ENCODE results near the gene KDM2A.

Gene KDM2A

DNA sequence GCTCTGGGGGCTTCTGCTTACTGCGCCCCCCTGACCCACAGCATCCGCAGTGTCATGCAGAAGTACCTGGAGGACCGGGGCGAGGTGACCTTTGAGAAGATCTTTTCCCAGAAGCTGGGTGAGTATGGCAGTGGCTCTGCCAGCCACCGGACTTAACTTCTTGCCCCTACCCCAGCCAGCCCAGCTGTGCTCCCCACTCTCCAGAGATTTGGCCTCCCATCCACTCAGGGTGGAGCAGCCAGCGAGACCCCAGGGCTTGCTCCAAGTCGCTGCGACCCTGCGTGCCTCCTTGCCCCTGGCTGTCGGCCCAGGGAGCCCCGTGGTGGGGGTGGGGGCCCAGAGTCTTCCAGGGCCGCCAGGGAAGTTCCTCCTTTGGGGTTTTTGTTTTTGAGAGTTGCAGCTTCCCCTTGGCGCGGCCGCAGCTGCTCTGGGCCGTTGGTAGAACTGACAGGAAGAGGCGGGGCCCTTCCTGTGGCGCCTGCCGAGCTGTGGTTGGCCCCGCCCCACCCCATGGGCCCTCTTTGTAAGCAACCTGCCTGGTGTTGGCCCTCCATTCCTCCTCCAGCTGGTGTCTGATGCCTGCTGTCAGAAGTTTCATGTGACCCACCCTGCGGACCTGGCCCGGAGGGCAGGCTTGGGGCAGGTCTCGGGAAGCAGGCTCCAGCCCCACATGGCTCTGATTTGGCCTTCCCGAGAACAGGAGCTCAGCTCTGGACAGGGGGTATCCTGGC, 158.3 kb downstream of the KDM2A start:
- TF ChIP-seq, protein P1, sequence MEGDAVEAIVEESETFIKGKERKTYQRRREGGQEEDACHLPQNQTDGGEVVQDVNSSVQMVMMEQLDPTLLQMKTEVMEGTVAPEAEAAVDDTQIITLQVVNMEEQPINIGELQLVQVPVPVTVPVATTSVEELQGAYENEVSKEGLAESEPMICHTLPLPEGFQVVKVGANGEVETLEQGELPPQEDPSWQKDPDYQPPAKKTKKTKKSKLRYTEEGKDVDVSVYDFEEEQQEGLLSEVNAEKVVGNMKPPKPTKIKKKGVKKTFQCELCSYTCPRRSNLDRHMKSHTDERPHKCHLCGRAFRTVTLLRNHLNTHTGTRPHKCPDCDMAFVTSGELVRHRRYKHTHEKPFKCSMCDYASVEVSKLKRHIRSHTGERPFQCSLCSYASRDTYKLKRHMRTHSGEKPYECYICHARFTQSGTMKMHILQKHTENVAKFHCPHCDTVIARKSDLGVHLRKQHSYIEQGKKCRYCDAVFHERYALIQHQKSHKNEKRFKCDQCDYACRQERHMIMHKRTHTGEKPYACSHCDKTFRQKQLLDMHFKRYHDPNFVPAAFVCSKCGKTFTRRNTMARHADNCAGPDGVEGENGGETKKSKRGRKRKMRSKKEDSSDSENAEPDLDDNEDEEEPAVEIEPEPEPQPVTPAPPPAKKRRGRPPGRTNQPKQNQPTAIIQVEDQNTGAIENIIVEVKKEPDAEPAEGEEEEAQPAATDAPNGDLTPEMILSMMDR (IDR thresholded peaks at IDR 0.05; ENCODE audit: poor library complexity, severe bottlenecking): peak; percentile 9
- no peak for DNase-seq (ENCODE audit: low spot score)
- Histone ChIP-seq H3K9me3 (ENCODE audit: severe bottlenecking) (no peaks in the 10 kb centered on the region), H3K4me3 (ENCODE audit: severe bottlenecking) (peak overlapping the region; percentile 2), H3K27ac (ENCODE audit: poor library complexity, severe bottlenecking) (peak overlapping the region; percentile 66), H3K36me3 (ENCODE audit: low read depth) (peaks cover 47% of the 10 kb centered on the region), H3K4me1 (ENCODE audit: insufficient read depth, poor library complexity, severe bottlenecking) (peaks cover 12% of the 10 kb centered on the region), H3K27me3 (ENCODE audit: insufficient read depth, poor library complexity, severe bottlenecking) (no peaks in the 10 kb centered on the region)
- ATAC-seq (ENCODE audit: low read depth): peak; percentile 85

DNA sequence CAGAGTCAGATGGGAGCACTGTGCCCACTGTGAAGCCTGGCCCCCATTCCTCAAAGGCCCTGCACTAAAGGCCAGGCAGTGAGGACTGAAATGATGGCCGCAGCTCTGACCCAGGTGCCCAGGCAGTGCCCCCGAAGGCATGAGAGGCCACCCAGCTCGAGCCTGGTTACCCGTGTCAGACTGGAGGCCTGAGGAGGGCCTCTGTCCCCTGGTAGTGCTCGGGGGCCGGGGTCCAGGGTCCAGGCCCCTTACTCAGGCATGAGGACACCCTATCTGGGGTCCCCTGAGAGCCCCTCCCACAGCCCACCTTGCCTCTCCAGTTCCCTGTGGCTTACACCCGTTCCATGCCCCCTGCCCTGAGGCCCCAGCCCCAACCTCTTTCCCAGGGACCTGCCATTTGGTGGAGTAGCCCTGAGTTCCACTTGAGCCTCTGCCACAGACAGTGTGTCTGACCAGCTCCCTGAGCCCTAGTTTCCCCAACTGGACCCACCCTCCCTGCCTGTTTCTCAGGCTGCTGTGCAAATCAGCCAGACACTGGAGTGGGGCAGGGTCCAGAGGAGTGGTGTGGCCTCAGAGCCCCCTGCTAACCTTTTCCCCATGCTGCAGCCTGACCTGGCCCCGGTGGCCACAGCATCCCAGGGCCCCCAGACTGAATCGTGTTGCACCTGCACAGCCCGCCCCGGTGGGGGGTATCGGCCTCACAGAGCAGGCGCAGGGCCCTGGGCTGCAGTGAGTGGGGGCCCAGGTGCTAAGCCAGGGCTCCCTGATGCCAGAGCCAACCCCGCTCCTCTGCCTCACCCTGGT, 159.3 kb downstream of the KDM2A start:
- Histone ChIP-seq H3K9me3 (ENCODE audit: severe bottlenecking) (no peaks in the 10 kb centered on the region), H3K27ac (ENCODE audit: poor library complexity, severe bottlenecking) (peak overlapping the region; percentile 66), H3K27me3 (ENCODE audit: insufficient read depth, poor library complexity, severe bottlenecking) (no peaks in the 10 kb centered on the region), H3K36me3 (ENCODE audit: low read depth) (peaks cover 52% of the 10 kb centered on the region), H3K4me3 (ENCODE audit: severe bottlenecking) (no peak overlapping the region), H3K4me1 (ENCODE audit: insufficient read depth, poor library complexity, severe bottlenecking) (peaks cover 12% of the 10 kb centered on the region)
- ATAC-seq (ENCODE audit: low read depth) (no peak), DNase-seq (ENCODE audit: low spot score) (no peak)
- TF ChIP-seq, protein P1 (IDR thresholded peaks at IDR 0.05; ENCODE audit: poor library complexity, severe bottlenecking): no peak

- TF ChIP-seq, protein P1 (IDR thresholded peaks at IDR 0.05; ENCODE audit: poor library complexity, severe bottlenecking): no peak
- H3K4me3 ChIP-seq (ENCODE audit: severe bottlenecking): no peak overlapping the region
- no peak for ATAC-seq (ENCODE audit: low read depth)
- H3K27ac ChIP-seq (ENCODE audit: poor library complexity, severe bottlenecking): no peak overlapping the region
- no peak for DNase-seq (ENCODE audit: low spot score)
- peaks cover 12% of the 10 kb centered on the region for H3K4me1 ChIP-seq (ENCODE audit: insufficient read depth, poor library complexity, severe bottlenecking)
- H3K27me3 ChIP-seq (ENCODE audit: insufficient read depth, poor library complexity, severe bottlenecking): no peaks in the 10 kb centered on the region
- H3K36me3 ChIP-seq (ENCODE audit: low read depth): peaks cover 59% of the 10 kb centered on the region
- no peaks in the 10 kb centered on the region for H3K9me3 ChIP-seq (ENCODE audit: severe bottlenecking)
Observed at GRCh38 chr11:67278939-67279588, 160.0 kb downstream of the KDM2A start.

DNA sequence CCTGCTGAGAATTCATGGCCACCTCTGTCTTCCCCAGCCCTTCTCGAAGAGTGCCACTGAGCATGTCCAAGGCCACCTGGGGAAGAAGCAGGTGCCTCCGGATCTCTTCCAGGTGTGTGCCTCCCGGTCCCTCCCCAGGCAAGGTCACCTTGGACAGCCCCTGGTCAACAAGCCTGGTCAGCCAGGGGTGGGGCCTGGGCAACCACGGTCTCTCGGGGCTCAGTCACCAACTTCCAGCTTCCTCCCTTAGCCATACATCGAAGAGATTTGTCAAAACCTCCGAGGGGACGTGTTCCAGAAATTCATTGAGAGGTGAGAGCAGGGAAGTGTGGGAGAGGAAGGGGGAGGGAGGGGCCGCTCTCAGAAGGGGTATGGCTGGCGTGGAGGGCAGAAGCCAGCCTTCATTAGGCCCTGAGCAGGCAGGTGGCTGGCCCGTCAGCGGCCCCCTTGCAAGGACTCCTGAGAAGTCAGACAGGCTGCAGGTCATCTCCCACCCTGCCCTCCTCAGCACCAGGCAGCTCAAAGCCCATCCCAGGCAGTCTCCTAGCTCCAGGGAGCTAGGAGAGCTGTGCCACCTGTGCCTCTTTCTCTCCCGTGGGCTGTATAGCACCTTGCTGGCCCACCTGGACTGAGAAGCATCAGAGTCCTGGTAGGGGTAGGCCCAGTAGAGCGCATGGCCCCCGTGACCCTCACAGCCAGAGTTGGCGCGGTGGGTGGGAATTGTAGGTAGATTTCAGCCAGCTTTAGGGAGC, 160.7 kb downstream of the KDM2A start:
- Histone ChIP-seq H3K27ac (ENCODE audit: poor library complexity, severe bottlenecking) (no peak overlapping the region), H3K4me1 (ENCODE audit: insufficient read depth, poor library complexity, severe bottlenecking) (peaks cover 12% of the 10 kb centered on the region), H3K36me3 (ENCODE audit: low read depth) (peaks cover 61% of the 10 kb centered on the region), H3K9me3 (ENCODE audit: severe bottlenecking) (no peaks in the 10 kb centered on the region), H3K4me3 (ENCODE audit: severe bottlenecking) (no peak overlapping the region), H3K27me3 (ENCODE audit: insufficient read depth, poor library complexity, severe bottlenecking) (no peaks in the 10 kb centered on the region)
- TF ChIP-seq, protein P1 (IDR thresholded peaks at IDR 0.05; ENCODE audit: poor library complexity, severe bottlenecking): no peak
- ATAC-seq (ENCODE audit: low read depth): no peak
- no peak for DNase-seq (ENCODE audit: low spot score)

All from RWPE2 (cell line).